Measurements from ENCODE around the gene TRPM4. TPM values are rescaled to one million over a fixed set of nuclear protein-coding genes. Genes with fewer than 3 reads are reported as not detected.

The TRPM4 gene
- total and polyA plus RNA-seq, 2 of the 13 experiments (the other 11 are each of a cell fraction or from before 2014, with no cell fraction given) = 1.9 to 4.3 TPM

DNA sequence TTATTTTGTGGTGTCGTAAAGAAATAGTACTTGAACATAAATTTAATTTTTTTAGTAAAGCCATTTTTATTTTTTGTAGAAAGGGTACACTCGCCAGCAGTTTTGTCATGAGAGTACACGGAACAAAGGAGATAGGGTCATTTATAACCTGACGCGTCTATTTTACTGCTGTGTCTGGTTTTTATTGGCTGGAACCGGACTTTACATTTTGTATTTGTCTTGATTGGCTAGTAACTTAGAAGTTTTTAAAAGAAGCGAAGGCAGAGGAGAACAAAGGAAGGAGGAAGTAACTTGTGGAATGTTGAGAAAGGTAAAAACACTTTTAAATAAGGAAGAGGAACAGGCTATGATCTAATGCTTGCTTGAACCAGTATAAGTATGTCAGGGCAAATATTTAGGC, 43.5 kb downstream of the TRPM4 start:
- WGBS (ENCODE audit: low lambda C conversion rate) = 94% methylated on average over 7 of the region's 7 CpGs
- Histone ChIP-seq H4K20me1 (ENCODE audit: insufficient read depth, low read length) (no peaks in the 10 kb centered on the region), H3K4me1 (ENCODE audit: insufficient read depth, low read length) (peaks cover 13% of the 10 kb centered on the region), H3K9ac (ENCODE audit: insufficient read depth, low read depth, low read length) (no peak overlapping the region), H2AFZ (ENCODE audit: low read length) (no peak overlapping the region), H3K9me3 (ENCODE audit: low read length) (no peaks in the 10 kb centered on the region), H3K27ac (ENCODE audit: extremely low read length, insufficient read depth, low read length) (no peak overlapping the region), H3K79me2 (ENCODE audit: insufficient read depth, low read length) (no peaks in the 10 kb centered on the region), H3K4me3 (replicated peaks in 1 of 3; ENCODE audit: insufficient read depth in 1 of 3, low read depth in 2 of 3, low read length in 3 of 3) (no peak overlapping the region), H3K27me3 (ENCODE audit: control insufficient read depth in 1 of 2, insufficient read depth in 2 of 2, low read length in 2 of 2) (no peaks in the 10 kb centered on the region; a peak in 1 of 5 replicates), H3K36me3 (replicated peaks in 1 of 2; ENCODE audit: control insufficient read depth in 1 of 2, insufficient read depth in 2 of 2, low read length in 2 of 2) (no peaks in the 10 kb centered on the region), H3K4me2 (ENCODE audit: low read depth, low read length) (no peak overlapping the region)
- in situ Hi-C loops (cut with HindIII; ENCODE audit: extremely low pct_ligation_motif_present, low pct_unique_long_range_greater_than_20kb) (no loop called here), intact Hi-C loops (cut with micrococcal nuclease; ENCODE audit: unreplicated experiment) (loop anchor here (10.0 kb wide), 1 partner anchor 46 kb away; the partner anchor contains the start of genes HRC and TRPM4)
- FAIRE-seq (no peak), ATAC-seq (no peak), DNase-seq (ENCODE audit: low spot score) (no peak)
- BruUV-seq (replicated peaks) = no TSS peak
- ChIA-PET CTCF (ENCODE audit: low intra/inter-chr PET ratio, low total read pairs) (no interaction called here), POLR2A (no interaction called here)
- TF ChIP-seq FOXA3 (CRISPR knock-in tag; IDR thresholded peaks at IDR 0.05) = no peak
- TF ChIP-seq, protein P1, sequence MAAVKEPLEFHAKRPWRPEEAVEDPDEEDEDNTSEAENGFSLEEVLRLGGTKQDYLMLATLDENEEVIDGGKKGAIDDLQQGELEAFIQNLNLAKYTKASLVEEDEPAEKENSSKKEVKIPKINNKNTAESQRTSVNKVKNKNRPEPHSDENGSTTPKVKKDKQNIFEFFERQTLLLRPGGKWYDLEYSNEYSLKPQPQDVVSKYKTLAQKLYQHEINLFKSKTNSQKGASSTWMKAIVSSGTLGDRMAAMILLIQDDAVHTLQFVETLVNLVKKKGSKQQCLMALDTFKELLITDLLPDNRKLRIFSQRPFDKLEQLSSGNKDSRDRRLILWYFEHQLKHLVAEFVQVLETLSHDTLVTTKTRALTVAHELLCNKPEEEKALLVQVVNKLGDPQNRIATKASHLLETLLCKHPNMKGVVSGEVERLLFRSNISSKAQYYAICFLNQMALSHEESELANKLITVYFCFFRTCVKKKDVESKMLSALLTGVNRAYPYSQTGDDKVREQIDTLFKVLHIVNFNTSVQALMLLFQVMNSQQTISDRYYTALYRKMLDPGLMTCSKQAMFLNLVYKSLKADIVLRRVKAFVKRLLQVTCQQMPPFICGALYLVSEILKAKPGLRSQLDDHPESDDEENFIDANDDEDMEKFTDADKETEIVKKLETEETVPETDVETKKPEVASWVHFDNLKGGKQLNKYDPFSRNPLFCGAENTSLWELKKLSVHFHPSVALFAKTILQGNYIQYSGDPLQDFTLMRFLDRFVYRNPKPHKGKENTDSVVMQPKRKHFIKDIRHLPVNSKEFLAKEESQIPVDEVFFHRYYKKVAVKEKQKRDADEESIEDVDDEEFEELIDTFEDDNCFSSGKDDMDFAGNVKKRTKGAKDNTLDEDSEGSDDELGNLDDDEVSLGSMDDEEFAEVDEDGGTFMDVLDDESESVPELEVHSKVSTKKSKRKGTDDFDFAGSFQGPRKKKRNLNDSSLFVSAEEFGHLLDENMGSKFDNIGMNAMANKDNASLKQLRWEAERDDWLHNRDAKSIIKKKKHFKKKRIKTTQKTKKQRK (IDR thresholded peaks at IDR 0.05; ENCODE audit: low read length) = no peak
- TF ChIP-seq, protein P2, sequence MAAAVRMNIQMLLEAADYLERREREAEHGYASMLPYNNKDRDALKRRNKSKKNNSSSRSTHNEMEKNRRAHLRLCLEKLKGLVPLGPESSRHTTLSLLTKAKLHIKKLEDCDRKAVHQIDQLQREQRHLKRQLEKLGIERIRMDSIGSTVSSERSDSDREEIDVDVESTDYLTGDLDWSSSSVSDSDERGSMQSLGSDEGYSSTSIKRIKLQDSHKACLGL (CRISPR knock-in tag; IDR thresholded peaks at IDR 0.05) = no peak
- no peak for TF ChIP-seq NAIF1 (CRISPR knock-in tag; IDR thresholded peaks at IDR 0.05; ENCODE audit: borderline replicate concordance)
- TF ChIP-seq ZNF660 (CRISPR knock-in tag; IDR thresholded peaks at IDR 0.05; ENCODE audit: borderline replicate concordance, low read depth) = no peak
- TF ChIP-seq SALL1 (CRISPR knock-in tag; IDR thresholded peaks at IDR 0.05) = no peak
- no peak for TF ChIP-seq ARID5B (CRISPR knock-in tag; IDR thresholded peaks at IDR 0.05)
- TF ChIP-seq CAMTA2 (CRISPR knock-in tag; IDR thresholded peaks at IDR 0.05; ENCODE audit: borderline replicate concordance) = no peak
- no peak for TF ChIP-seq STAG1 (CRISPR knock-in tag; IDR thresholded peaks at IDR 0.05)
- no peak for TF ChIP-seq ATF7 (IDR thresholded peaks at IDR 0.05)
- no peak for TF ChIP-seq ATF7 (CRISPR knock-in tag; IDR thresholded peaks at IDR 0.05)
- no peak for TF ChIP-seq HNRNPK (IDR thresholded peaks at IDR 0.05; ENCODE audit: low read depth, low read length, poor library complexity, severe bottlenecking)
- TF ChIP-seq ZNF362 (CRISPR knock-in tag; IDR thresholded peaks at IDR 0.05; ENCODE audit: borderline replicate concordance) = no peak
- TF ChIP-seq ZMAT5 (CRISPR knock-in tag; IDR thresholded peaks at IDR 0.05; ENCODE audit: borderline replicate concordance, low read depth) = no peak
- no peak for TF ChIP-seq TAF1 (CRISPR knock-in tag; IDR thresholded peaks at IDR 0.05)
- TF ChIP-seq ZNF761 (CRISPR knock-in tag; conservative IDR thresholded peaks at IDR 0.05) = no peak

All from HepG2 (cell line).